ENCODE measurements around the gene CACNA1E. TPM values are rescaled to one million over a fixed set of nuclear protein-coding genes. Genes with fewer than 3 reads are reported as not detected.
"Not testable (repeated sequence)": the region's sequence is repeated elsewhere in the genome, so short reads cannot be mapped to it uniquely, and the experiment has no call there.

Gene CACNA1E
- polyA plus RNA-seq, 1 donor, result 0.32 TPM

GRCh38 chr1:181517181-181517875 is 34.0 kb downstream of the CACNA1E start:
- DNase-seq (ENCODE audit: low read depth), result no peak

- no peak for DNase-seq (ENCODE audit: low read depth)
Observed at GRCh38 chr1:181518152-181518551, 34.8 kb downstream of the CACNA1E start.

DNA sequence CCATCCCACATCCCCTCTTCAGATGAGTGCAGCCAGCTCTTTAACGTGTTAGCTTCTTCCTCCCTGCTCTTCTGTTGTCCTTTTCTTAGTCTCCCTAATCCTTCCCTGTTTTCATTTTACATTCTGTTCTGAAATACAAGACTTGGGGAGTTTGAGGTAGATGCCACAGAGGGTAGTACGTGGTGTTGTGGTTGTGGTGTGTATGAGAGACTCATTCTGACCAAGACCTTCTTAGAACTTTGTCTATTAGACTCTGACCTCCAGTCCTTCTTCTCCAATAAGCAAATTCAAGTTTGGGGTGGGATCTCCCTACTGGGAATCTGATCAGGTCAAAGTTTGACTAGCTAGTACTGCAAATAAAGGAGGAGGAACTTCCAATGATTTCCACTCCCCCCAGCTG is 39.5 kb downstream of the CACNA1E start:
- no peak for DNase-seq (ENCODE audit: low read depth)

GRCh38 chr1:181525104-181525721 is 41.9 kb downstream of the CACNA1E start:
- DNase-seq (ENCODE audit: low read depth), result no peak

DNA sequence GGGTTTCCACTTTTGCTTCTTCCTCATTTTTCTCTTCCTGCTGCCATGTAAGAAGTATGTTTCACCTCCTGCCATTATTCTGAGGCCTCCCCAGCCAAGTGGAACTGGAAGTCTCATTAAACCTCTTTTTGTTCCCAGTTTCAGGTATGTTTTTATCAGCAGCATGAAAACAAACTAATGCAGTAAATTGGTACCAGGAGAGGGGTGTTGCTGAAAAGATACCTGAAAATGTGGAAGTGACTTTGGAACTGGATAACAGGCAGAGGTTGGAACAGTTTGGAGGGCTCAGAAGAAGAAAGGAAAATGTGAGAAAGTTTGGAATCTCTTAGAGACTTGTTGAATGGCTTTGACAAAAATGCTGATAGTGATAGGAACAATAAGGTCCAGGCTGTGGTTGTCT is 44.9 kb downstream of the CACNA1E start:
- DNase-seq (ENCODE audit: low read depth), result not testable (repeated sequence)

DNA sequence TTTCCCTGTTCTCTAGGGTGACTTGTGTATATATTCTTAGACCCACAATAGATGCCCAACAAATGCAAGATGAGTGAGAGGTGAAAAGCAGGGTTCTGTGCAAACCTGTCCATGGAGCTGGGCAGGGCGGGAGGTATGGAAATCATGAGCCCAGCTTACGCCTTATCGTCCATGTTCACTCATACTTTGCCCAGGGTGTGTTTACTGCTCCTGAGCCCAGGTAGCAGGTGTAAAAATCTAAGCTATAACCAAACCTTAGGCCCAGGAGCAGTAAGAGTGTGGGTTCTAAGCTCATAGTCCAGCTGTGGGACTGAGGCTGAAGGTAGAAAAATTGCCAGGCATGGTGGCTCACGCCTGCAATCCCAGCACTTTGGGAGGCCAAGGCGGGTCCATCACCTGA is 48.1 kb downstream of the CACNA1E start:
- no peak for DNase-seq (ENCODE audit: low read depth)

DNA sequence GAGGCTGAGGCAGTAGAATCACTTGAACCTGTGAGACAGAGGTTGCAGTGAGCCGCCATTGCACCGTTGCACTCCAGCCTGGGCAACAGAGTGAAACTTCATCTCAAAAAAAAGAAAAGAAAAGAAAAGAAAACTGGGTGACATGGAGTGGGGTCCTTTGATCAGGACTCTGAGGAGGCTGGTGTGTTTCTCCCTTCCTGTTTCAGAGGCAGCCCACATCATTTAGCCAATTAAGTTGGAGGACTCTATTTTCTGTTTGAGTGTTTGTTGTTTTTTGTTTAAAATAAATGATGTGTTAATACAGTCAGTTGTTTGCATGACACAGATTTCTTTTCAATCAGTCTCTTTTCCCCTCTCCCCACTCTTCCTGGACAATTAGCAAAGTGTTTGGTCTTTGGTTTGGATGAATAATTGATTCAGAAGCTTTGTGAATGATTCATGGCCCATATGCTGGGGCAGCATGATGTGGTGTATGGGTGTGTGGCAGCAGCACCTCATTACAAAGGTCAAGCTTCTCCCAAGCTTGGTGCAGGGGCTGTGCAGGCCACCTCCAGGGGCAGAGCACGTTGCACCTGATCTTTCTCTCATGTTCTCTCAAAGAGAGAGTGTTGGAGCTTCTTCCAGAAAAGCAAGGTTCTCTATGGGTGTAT is 48.8 kb downstream of the CACNA1E start:
- no peak for DNase-seq (ENCODE audit: low read depth)

- DNase-seq (ENCODE audit: low read depth), result no peak
Observed at GRCh38 chr1:181538836-181539235, 55.5 kb downstream of the CACNA1E start.

DNA sequence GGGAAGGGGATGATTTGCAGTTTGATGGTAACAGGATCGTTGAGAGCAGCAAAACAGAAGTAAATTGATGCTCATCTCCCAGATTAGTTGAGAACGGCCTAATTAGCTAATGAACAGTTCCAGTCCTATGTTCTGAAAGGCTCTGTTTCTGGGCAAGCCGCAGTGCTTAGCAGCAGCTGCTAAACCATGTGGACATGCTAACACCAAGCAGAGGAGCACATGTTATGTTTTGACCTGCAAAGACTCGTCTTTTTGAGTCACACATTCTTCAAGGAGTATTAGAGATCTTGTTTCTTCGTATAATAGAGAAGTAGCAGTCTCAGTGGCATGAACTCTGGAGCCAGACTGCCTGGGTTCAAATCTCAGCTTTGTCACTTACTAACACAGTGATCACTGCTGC is 58.1 kb downstream of the CACNA1E start:
- DNase-seq (ENCODE audit: low read depth), result no peak

DNA sequence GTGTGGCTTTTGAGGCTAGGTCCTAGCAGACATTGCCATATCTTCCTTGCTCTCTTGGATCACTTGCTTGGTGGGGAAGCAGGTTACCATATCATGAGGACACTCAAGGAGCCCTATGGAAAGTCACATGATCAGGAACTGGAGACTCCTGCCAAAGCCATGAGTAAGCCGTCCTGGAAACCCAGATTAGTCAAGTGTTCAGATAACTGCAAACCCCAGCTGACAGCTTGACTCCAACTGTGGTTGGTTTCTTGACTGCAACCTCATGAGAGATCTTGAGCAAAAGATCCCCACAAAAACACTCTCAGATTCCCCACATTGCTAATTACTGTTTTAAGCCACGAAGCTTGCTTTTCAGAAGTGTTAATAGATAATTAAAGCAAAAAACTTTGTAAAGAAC is 58.6 kb downstream of the CACNA1E start:
- no peak for DNase-seq (ENCODE audit: low read depth)

DNA sequence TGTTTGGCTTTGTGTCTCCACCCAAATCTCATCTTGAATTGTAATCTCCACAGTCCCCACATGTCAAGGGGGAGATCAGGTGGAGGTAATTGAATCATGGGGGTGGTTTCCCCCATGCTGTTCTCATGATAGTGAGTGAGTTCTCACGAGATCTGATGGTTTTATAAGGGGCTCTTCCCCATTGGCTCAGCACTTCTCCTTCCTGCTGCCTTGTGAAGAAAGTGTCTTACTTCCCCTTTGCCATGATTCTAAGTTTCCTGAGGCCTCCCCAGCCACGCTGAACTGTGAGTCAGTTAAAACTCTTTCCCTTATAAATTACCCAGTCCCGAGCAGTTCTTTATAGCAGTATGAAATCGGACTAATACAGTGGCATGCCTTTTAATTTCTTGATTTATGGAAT is 59.1 kb downstream of the CACNA1E start:
- not testable (repeated sequence) for DNase-seq (ENCODE audit: low read depth)

GRCh38 chr1:181545395-181545794 is 62.1 kb downstream of the CACNA1E start:
- no peak for DNase-seq (ENCODE audit: low read depth)

- DNase-seq (ENCODE audit: low read depth), result no peak
Observed at GRCh38 chr1:181548497-181548896, 65.2 kb downstream of the CACNA1E start.

DNA sequence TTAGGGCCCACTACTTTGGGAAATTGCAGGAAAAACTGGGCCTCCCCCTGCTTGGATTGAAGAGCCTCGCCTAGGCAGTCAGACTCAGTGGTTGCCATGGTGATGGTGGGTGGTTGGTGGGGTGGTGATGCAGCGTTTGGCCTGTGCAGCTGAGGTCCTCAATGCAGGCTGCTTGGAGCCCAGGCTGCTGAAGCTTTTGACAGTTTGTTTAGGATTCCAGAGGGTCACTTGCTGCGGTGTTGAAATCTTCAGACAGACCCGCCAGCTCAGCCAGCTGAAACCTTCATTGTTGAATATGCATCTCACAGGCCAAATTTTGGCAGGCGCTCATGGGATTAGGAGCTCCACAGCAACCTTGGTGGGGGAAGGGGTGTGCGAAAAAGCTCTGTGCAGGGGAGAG is 67.9 kb downstream of the CACNA1E start:
- no peak for DNase-seq (ENCODE audit: low read depth)

DNA sequence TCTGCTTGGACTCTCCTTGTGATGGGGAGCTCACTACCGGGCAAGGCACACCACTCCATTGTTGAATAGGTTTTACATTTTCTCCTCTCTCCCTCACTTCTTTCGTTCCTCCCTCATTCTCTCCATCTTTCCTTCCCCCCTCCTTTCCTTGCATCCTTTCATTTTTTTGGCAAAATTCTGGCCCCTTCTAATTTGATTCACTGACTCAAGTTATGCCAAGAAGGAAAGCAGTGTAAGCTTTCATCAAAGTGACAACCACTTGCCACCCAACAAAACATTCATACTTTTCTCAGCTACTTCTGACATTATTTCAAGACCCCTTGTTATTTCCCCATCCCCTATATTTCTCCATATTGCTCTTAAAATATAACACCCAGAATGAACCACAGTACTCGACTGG is 68.4 kb downstream of the CACNA1E start:
- no peak for DNase-seq (ENCODE audit: low read depth)

GRCh38 chr1:181554465-181554864 is 71.1 kb downstream of the CACNA1E start:
- DNase-seq (ENCODE audit: low read depth), result no peak

DNA sequence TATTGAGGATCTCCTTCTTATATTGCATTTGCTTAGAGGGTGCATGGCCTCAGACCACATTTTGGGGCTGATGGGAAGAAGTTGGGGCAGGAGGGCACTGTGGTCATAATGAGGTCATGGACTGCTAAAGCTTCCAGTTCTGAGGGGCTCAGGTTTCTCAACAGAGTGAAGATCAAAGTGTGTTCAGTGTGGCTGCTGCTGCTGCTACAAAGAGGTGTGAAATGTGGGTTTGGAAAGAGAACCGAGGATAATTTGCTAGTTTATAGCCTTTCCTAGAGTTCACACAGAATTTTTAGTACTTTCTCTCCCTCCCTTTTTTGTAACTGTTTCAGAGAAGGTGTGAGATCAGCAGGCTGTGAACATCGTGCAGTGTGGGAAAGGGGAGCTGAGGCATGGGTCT is 73.3 kb downstream of the CACNA1E start:
- DNase-seq (ENCODE audit: low read depth), result no peak

GRCh38 chr1:181557313-181557712 is 74.0 kb downstream of the CACNA1E start:
- no peak for DNase-seq (ENCODE audit: low read depth)

DNA sequence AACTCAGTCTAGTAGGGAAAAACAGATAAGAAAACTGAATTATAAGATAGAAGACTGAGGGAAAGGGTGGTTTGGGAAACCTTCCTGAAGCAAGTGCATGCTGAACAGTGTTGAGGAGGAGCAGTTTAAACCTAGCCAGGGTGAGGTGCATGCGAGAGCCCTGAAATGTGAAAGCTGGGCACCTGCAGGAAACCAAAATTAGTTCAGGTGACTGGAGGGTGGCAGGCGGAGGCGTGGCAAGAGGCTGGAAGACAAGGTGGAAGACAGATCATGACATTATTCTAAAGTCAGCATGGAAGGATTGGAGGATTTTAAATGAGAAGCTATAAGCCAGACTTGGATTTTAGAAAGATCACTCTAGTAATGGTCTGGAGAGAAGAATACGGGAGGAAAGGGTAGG is 75.1 kb downstream of the CACNA1E start:
- no peak for DNase-seq (ENCODE audit: low read depth)

- no peak for DNase-seq (ENCODE audit: low read depth)
Observed at GRCh38 chr1:181559142-181559541, 75.8 kb downstream of the CACNA1E start.

- no peak for DNase-seq (ENCODE audit: low read depth)
Observed at GRCh38 chr1:181562395-181562794, 79.1 kb downstream of the CACNA1E start.

GRCh38 chr1:181568736-181569135 is 85.4 kb downstream of the CACNA1E start:
- DNase-seq (ENCODE audit: low read depth), result no peak

DNA sequence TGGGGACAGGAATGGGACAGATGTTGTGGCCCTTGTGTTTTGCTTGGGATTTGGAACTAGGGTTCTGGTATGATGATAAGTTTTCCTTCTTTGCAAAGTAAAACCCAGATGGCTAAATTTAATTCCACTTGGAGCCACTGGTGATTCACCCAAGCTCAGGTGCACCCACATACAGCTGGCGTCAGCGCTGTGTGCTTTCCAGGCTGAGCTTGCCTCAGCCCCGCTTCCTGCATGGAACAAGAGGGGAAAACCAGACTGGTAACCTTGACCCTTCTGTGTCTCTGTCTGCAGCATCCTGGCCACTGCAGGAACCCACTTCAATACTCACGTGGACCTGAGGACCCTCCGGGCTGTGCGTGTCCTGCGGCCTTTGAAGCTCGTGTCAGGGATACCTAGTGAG is 94.2 kb downstream of the CACNA1E start:
- DNase-seq (ENCODE audit: low read depth), result no peak
